NCI-H82 treated with DMSO at 0.1 percent for 48 hours (cell line): ENCODE results near the gene LRRC4.

Source experiments
- DNase-seq: peaks from one replicate; lab custom pipeline; 2025; ENCODE audit not compliant: unreplicated experiment; lab: John Stamatoyannopoulos, UW

LRRC4 gene

DNA sequence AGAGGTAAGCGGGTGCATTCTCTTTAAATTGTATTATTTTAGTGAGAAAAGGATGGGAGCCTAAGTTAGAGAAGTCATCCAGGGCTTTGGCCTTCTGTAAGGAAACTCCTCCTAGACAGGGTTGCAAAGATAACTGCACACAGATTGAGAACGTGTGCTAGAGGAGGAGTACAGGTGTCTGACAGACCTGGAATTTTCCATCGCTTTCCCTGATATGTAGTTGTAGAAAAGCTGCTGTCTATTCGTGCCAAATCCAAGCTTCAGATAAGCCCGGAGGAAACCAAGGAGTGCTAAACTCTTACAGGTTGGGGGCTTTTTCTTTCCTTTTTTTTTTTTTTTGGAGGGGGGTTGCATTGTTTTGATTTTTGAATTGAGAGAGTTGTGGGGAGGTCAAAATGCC, 23.1 kb downstream of the LRRC4 start:
- no peak for DNase-seq

DNA sequence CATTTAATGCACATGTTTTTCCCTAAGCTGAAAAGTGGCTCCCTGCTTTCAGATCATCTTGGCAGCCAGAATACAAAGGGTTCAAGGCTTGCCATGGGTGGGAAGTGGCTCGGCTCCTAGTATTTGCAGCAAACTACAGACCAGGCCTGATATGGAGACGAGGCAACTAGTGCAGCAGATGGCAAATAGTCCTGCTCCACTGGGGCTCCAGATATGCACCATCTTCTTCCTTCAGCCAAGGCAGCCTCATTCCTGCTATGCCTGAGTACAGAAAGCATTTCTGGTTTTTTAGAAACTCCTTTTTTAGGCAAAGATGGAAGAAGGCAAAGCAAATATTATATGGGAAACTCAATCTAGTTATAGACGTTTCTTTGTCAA, 23.9 kb downstream of the LRRC4 start:
- no peak for DNase-seq

DNA sequence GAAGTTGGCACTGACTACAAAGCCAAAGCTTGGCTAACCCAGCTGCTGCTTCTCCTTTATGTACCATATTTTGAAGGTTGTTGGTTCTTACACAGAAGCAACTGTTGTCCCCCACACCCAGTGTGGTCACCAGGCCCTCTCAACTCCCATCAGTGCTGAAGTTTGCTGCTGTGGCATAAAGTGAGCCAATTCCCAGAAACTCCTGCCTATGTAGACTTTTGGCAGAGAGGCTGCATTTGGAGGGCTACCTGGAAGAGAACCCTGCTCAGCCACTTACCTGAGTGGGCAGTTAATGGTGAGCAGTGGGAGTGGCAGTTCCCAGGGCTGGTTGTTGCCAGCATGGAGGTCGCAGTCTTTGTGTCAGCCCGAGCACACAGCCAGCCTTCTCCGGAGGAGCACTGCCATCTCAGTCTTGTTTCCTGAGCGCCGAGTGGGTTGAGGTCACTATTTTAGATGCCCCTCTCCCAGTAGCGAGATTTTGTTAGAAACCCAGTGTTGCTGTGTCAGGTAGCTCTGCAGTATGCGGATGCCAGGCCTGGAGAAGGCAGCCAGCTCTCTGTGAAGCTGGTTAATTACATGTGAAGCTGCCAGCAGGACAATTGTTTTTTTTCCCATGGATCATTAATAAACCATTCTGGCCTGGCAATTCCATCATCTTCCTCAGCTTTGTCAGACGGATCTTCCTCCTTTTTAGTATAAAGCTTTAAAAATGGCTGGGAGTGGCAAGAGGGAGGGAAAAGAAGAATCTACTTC, 24.5 kb downstream of the LRRC4 start:
- no peak for DNase-seq

DNA sequence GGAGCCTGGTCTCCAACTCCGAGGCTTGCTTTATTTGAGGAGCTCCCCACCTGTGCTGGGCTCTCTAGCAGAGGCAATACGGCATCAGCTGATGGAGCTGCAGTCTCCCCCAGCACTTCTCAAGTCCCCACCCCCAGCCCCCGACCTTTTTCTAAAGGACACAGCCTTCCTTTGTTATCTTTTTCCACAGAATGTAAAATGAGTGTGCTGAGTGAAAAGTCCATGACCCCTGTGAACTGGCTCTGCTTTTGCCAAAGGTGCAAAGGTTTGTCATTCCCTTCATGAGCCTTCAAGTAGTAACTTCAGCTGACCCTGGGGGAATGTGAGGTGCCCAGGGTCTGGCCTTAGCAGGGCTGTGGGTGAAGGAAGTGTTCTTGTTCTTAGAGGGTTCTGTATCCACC, 25.5 kb downstream of the LRRC4 start:
- no peak for DNase-seq

DNA sequence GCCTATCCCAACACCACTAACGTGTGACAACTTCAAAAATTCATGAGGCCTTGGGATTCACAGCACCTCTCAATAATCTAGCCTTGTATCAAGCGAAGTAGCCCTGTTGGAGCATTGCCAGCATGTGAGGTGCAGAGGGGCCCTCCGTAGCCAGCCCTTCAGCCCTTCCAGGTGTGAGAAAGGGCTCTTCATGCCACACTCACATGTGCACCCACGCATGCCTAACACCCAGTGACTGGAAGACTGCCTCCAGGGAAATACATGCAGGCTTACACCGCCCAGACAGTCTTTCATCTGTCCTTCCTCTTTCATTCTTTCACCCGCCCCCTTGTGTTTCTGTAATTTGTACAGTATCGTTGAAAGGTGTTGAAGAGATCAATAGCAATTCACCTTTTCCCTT, 26.1 kb downstream of the LRRC4 start:
- DNase-seq = no peak

DNA sequence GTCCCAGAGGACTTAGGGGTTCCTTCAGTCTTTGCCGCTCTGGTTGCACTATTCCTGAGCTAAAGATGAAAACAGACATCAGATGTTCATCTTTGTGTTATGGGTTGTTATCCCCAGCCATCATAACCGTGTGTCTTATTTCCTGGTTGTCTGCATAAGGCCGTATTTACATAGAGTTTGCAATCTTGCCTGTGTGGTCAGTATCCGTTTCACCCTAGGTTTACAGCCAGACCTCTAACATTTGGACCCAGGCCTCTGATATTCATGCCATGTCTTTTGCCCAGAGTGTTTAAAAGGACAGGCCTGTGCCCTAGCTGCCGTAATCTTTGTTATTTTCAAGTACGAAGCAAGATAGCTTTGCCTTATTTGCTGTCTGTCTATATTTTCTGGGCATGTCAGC, 26.6 kb downstream of the LRRC4 start:
- no peak for DNase-seq

DNA sequence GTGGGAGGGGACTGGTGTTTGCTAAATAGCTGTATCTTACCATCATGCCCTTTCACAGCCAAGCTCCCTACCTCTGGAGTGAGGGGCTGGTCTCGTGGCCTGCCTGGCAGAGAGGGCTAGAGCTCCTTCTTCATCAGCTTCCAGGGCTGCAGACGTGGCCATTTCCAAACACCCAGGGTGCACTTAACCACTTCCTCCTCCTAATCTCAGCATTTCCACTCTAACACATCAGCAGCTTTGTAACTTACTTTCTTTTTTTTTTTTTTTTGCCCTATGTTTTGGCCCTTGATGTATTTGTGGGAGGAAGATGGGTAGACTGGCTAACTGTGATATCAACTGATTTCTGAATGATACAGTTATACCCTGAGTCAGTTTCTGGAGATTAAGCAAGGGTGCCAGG, 27.4 kb downstream of the LRRC4 start:
- no peak for DNase-seq

DNA sequence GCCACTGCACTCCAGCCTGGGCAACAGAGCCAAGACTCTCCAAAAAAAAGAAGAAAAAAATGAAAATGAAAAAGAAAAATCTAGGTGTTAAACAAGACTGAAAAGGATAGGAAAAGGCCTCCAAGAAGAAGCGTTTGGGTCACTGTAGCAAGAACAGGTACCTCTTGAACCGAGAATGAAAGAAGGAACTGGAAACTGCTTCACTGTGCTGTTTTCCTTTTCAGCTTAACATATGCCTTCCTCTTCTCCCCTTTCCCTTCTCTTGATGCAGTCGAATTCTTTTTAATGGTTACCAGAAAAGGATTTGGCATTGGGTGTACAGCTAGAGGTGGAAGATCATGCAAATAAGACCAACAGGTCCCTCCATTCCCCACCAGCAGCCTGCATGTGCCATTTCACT, 28.1 kb downstream of the LRRC4 start:
- DNase-seq = no peak

DNA sequence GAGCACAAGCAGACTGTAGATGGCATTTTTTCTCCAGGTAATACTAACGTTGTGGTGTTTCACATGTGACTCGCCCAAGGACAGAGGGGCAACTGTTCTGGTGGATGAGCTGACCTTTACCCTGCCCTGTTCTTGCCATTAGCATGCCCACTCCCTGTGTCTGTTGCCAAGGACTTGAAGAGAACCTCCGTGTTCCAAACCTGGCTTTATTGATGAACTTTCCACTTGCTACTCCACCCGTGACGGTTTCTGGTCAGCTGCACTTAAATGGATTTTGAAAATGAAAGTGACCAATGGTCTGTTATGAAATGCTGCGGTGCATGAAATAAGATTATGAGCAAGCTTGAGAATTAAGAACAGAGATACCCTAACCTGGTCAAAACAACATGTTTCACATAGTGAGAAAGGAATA, 30.4 kb downstream of the LRRC4 start:
- DNase-seq = no peak

DNA sequence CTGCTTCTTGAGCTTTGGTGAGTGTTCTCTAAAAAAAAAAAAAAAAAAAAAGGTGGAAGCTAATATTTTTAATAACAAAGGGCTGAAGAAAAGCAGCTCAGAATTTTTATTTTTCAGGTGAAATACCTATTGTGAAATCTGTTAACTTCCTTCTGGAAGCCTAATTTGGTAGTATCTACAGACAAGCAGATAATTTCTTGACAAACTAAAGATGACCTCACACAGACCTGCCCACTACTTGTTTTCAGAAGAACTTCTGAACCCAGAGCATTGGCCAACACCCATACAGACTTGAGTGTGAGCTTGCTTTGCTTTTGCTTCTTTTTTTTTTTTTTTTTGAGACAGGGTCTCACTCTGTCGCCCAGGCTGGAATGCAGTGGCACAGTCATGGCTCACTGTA, 31.2 kb downstream of the LRRC4 start:
- no peak for DNase-seq

DNA sequence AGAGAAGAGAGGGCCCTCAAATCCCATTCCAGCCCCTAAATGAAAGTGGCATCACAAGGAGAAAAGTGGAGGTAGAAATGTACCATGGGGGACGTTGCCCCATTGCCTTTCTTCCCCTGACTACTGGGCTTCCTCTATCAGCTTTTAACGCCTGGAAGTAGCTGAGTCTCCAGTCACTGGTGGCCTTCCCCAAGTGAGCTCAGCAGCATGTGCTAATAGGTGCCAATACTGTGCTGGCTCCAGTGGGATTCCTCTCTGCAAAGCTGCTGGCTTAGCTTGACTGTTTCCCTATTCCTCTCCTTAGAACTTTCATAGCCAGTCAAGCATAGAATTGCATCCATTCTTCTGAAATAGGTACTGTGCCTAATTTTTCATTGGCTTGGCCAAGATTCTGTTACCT, 32.6 kb downstream of the LRRC4 start:
- DNase-seq = no peak

DNA sequence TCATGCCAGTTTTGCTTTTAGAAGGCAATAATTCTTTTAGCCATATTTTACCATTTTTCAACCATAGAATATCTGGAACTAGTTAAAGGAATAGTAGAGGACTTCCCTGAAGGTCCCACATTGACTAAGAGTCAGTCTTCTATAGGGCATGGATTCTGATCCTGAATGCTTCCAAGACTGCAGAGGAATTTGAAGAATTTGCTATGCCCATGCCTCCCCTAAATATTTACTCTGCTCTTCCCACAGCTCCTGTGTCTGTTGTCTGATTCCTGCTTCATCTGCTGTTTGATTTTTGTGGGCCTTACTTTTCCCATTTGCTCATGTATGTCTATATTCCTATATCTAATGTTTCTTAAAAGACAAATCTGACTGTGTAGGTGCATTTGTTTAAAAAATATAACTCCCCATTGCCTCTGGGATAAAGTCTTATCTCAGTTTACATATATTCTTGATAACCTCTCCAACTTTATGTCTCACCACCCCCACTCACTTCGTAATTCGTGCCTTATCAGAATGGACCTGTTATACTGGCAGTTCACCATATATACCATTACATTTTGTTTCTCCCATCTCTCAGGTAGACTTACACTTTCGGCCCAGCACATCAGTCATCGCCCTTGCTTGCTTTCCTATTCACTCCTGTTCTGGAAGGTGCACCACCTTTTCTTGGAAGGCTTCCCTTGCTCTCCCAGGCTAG, 33.9 kb downstream of the LRRC4 start:
- DNase-seq = no peak

DNA sequence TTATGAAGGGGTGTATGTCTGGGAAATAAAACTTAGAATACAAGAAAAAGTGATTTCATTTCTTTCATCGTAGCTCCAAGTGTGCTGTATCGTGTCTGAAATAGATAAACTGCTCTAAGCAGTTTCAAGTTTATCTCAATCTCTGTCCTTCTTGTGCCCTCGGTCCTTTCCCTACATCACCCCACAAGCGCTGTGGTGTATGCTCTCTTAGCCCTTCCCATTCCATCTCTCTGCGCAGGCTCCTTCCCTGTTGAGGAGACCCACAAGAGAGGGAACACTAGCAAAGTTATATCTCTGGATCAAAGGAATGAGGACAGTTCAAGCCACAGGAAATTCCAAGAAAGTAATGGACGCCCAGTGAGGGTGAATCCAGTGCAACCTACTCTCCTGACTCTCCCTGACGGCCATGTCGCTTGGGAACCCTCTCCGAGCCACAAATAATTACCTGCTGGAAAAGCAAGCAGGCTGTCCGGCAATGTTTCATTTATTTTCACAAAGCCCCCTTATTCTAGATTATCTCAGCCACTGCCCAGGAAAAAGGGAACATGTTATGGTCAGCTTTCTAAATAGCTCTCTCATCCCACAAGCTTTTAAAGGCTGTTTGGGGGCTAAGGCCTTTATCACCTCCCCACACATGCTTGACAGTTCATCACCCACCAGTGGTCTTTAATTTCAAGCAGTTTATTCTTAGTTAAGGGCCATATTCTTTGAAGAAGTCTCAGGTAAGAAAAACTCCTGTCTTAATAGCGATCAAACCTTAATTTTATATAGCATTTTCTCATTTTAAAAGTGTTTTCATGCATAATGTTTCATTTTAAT, 34.8 kb downstream of the LRRC4 start:
- no peak for DNase-seq

DNA sequence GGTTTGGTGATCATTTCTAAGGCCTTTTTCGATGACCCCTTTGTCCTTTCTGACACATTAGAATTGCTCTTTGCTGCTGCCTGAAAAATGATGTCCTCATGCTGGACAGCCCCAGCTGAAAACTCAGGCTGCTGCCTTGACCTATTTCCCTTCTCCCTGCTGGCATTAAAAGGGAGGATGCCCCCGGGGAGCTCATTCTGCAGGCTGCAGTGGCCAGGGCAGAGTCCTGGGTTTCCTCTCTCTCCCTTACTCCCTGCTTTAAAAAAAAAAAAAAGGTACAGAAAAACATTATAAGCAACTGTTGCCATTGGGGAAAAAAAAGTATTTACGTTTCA, 35.4 kb downstream of the LRRC4 start:
- no peak for DNase-seq

DNA sequence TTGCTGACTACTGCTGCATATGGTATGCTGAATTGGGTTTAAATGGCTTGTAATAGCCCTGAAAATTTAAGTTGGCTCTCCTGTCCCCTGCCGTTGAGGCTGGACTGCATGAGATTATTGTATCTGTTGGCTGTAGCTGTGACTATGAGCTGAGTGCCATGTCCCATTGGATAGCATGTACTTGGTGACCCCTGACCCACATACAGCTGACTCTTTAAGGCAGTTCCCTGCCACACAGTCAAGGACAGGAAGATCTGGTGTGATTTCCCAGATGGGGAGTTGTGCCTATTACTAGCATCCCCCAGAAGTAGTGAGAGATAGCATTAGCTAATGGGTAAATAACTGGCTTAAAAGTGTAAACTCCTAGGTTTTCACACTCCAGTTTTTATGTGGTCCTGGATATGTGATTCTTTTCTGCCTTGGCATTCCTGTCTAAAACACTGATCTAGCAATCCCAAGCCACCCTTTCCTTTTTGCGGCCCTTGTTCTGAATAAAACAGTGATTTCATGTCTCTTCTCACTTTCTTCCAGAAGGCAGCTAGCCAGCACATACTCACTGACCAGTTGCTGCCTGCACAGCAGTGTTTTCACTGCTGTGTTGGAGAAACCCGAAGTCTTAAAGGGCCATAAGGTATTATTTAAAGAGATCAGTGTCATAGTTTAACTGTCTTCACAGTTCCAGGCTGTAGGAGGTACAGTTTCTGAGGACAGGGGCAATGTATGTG, 35.9 kb downstream of the LRRC4 start:
- DNase-seq = no peak

DNA sequence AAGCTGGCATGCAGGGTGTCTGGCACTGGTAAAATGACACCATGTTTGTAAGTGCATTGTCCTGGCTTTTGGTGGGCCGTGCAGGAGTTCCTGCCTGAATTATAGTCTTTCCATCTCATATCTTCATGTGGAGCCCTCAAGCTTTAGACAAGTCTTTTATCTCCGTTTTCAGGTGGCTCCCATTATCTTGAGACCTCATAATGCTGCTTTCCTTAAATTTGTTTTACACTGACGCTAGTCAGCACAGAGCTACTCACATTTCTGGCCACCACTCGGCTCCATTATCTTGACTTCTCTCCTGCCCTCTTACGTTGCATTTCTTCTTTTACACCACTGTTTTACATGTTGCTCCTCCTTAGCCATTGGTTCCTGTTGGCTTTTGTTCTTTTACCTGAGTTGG, 37.2 kb downstream of the LRRC4 start:
- DNase-seq = no peak

DNA sequence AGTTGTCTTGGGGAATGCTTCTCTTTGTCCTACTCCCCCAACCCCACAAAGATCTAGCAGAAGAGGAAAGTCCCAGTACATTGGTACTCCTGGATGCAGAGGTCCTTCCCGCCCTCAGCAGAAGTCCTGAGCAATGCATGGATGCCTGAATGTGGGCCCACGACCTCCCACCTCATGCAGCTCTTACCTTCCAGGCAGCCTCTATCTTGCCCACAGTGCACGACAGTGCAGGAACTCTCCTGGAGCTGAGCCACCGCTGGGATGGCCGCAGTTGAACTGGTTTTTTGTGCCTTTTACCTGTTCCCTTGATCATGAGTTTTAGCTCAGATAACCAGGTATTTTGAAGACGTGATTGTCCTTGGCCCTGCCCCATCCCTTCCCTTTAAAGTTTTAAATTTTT, 37.9 kb downstream of the LRRC4 start:
- DNase-seq = no peak

DNA sequence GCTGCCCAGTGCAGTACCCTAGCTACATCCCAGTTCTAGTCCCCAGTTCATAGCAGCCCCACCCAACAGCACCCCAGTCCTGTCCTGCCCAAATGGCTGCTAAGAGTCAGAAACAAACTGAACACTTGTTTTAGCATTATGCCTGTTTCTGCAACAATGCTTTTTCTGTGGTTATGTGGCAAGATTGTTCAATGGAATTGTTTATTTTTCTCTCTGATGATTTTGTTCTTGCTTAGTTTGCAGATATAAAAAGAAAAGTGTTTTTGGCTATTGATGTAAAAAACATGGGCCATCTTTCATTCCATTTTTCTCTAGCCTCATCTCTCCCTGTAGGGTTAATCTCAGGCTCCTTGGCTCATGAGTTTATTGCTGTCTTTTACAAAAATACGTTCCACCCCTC, 42.5 kb downstream of the LRRC4 start:
- DNase-seq = no peak

DNA sequence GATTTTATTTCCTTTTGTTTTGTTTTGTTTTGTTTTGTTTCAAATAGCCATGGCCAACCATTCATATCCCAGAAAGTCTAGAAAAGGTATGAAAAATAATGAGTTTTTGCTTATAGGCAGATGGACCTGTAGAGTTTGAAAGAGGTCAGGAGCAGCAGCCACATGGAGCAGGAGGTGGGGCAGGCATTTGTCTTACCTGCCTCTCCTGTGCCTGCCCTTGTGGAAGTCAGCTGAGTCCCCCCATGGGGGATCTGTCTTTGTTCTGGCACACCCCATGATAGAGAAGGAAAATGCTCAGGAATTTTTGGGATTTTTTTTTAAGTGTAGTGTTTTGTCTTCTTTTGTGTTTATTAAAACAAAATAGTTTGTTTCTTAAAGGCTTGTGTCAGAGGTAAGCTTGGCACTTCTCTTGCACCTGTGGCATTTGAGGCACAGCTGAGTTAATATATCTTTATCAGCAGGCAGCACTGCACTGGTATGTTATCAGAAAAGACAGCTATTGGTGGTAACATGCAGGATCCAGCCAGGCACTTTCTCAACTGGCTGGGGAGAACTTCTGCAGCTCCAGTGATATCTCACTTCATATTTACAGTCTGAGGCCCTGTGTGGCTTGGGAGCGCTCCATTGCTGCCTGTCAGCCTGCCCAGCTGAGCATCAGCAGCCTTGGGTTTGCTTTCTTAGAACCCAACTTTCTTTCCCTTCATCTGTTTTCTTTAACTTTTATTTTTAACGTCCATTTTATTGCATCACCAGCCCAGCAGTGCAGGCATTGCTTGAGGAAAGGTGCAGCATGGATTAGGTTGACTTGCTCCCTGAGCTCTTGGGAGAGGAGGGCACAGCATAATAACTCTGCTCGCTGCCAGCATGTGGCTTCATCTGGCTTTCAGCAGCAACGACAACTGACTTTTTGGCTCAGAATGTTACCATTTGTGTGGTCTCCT, 44.4 kb downstream of the LRRC4 start:
- no peak for DNase-seq

DNA sequence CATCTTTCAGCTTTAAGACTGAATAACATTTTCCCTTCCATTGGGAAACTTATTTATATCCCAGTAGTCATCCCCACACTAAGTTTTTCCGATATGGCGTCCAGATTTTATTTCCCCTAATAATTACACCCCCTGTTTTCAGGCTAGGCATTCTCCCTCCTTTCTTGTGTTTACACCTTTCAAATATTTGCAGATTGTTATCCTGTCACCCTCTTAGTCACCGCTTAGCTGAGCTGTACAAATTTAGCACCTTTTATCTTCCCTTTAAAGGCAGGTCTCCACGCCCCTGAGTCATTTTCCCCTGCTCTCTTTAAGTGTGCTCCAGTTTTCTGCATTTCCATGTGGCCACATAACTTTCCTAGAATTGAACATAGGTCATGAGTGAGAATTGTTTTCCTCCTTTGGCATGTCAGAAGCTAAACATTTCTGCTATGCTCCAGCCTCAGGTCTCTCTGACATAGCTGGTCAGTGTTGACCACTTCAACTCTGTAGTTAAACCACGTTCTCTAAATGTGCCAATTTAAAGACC, 47.4 kb downstream of the LRRC4 start:
- DNase-seq = no peak
